ENCODE results near the gene LMX1B.

GRCh38 chr9:126617003-126617822 lies 3.5 kb downstream of the LMX1B start:
- TF ChIP-seq CTCF (IDR thresholded peaks at IDR 0.05) (no peak), POLR2AphosphoS5 (IDR thresholded peaks at IDR 0.05) (no peak), POLR2A (IDR thresholded peaks at IDR 0.05) (no peak)

Measured in stomach (tissue), 4 donors.